GM12878 (cell line): ENCODE data around the gene HTRA3. TPM values are rescaled to one million over a fixed set of nuclear protein-coding genes. Genes with fewer than 3 reads are reported as not detected.

Source experiments
- ATAC-seq: fragments of 200-7000 bp; cut with Tn5 transposase; 3 replicates; pipeline ENCODE4 v1.9.1; 2020; ENCODE audit warnings: mild to moderate bottlenecking, moderate library complexity
- BruUV-seq: library from RNA; stranded (reverse); fragments of 400-500 nt; replicated peaks from 2 replicates; lab custom pipeline; 2021; lab: Mats Ljungman, UMichigan
- CTCF ChIA-PET: fragments of 300-600 bp; sonication (Branson Sonifier 250); formaldehyde crosslinking; extraction: SDS; loops from one replicate; lab custom pipeline; 2021; ENCODE audit warnings: inconsistent platforms; lab: Yijun Ruan, JAX
- POLR2A ChIA-PET: fragments of 350-600 bp; formaldehyde crosslinking; extraction: SDS; loops from one replicate; lab custom pipeline; 2021; ENCODE audit warnings: inconsistent platforms; lab: Charles Lee
- RAD21 ChIA-PET: fragments of 300-600 bp; sonication (Branson Sonifier 250); formaldehyde crosslinking; loops from one replicate; lab custom pipeline; 2023; ENCODE audit warnings: antibody characterized with exemption; ENCODE audit not compliant: unreplicated experiment; lab: Charles Lee
- SMC1A ChIA-PET: fragments of 300-600 bp; sonication (Branson Sonifier 250); formaldehyde crosslinking; loops from one replicate; lab custom pipeline; 2023; ENCODE audit not compliant: unreplicated experiment, uncharacterized antibody; lab: Charles Lee
- DNase-seq: peaks from one replicate; pipeline ENCODE4 v3.0.0-alpha.2; 2011; ENCODE audit warnings: low read depth, low spot score
- FAIRE-seq: peaks from 3 replicates; lab custom pipeline; 2011; peaks lifted over from hg19 to GRCh38; lab: Jason Lieb, UNC
- H2AFZ ChIP-seq: 2 replicates; pipeline ENCODE4 v1.6.0; 2011; ENCODE audit warnings: low read depth, low read length, control low read depth; ENCODE audit not compliant: control insufficient read depth
- H3K27ac ChIP-seq: 2 replicates; pipeline ENCODE4 v1.5.1; 2011; ENCODE audit warnings: control low read depth; ENCODE audit not compliant: control insufficient read depth, insufficient read depth
- H3K27me3 ChIP-seq, 2 experiments: replicated peaks in 1 of 2; 2 replicates each; pipeline versions ENCODE4 v1.6.0 to v1.6.1; 2011; ENCODE audit warnings: low read length in 1 of 2; ENCODE audit not compliant: control insufficient read depth in 2 of 2, insufficient read depth in 2 of 2
- H3K36me3 ChIP-seq, 2 experiments: 2 replicates each; pipeline ENCODE4 v1.5.1; 2011; ENCODE audit warnings: low read length in 1 of 2; ENCODE audit not compliant: control insufficient read depth in 2 of 2, insufficient read depth in 2 of 2
- H3K4me1 ChIP-seq: 2 replicates; pipeline ENCODE4 v1.6.1; 2011; ENCODE audit warnings: mild to moderate bottlenecking, low read length, moderate library complexity, mixed read lengths; ENCODE audit not compliant: control insufficient read depth, insufficient read depth
- H3K4me2 ChIP-seq: 2 replicates; pipeline ENCODE4 v1.6.0; 2011; ENCODE audit warnings: control low read depth; ENCODE audit not compliant: control insufficient read depth, insufficient read depth
- H3K4me3 ChIP-seq: fragments of 200-600 bp; sonication (generic); 2 replicates; pipeline ENCODE4 v1.5.1; 2016
- H3K79me2 ChIP-seq: 2 replicates; pipeline ENCODE4 v1.6.0; 2011; ENCODE audit warnings: low read length; ENCODE audit not compliant: control insufficient read depth, insufficient read depth
- H3K9ac ChIP-seq: 2 replicates; pipeline ENCODE4 v1.8.0; 2011; ENCODE audit warnings: low read length, control low read depth, mixed read lengths; ENCODE audit not compliant: control insufficient read depth, insufficient read depth
- H3K9me3 ChIP-seq: replicated peaks from 3 replicates; pipeline ENCODE4 v1.5.1; 2011; ENCODE audit warnings: mild to moderate bottlenecking, low read length; ENCODE audit not compliant: control insufficient read depth, insufficient read depth
- H4K20me1 ChIP-seq: 2 replicates; pipeline ENCODE4 v1.6.0; 2011; ENCODE audit not compliant: control insufficient read depth, insufficient read depth
- CHD4 ChIP-seq: fragments of 200-600 bp; sonication (generic); IDR thresholded peaks from 2 replicates; pipeline ENCODE4 v1.6.1; 2016; ENCODE audit warnings: mild to moderate bottlenecking
- E2F8 ChIP-seq: fragments of 450-650 bp; IDR thresholded peaks from 2 replicates; pipeline ENCODE4 v1.6.1; 2018; ENCODE audit warnings: mild to moderate bottlenecking, low read depth, moderate library complexity; ENCODE audit not compliant: partially characterized antibody
- EP300 ChIP-seq, 2 experiments: fragments of 150-350 bp in 1 of 2; IDR thresholded peaks; 2 replicates each; pipeline ENCODE4 v1.6.1; 2011 to 2012; ENCODE audit warnings: low read depth in 2 of 2, low read length in 2 of 2, borderline replicate concordance in 1 of 2, improper control_type of control experiment in 1 of 2, inconsistent platforms in 1 of 2; ENCODE audit not compliant: control insufficient read depth in 1 of 2
- EZH2 ChIP-seq: IDR thresholded peaks from 2 replicates; pipeline ENCODE4 v1.6.1; 2012; ENCODE audit warnings: low read depth, mild to moderate bottlenecking, control low read depth, inconsistent platforms, low read length, borderline replicate concordance; ENCODE audit not compliant: control insufficient read depth
- KAT2A ChIP-seq: conservative IDR thresholded peaks from 2 replicates; pipeline ENCODE4 v1.6.1; 2011; ENCODE audit warnings: low read depth, low read length; ENCODE audit not compliant: control insufficient read depth
- KDM1A ChIP-seq: fragments of 200-600 bp; sonication (generic); IDR thresholded peaks from 2 replicates; pipeline ENCODE4 v1.6.1; 2016; ENCODE audit warnings: borderline replicate concordance
- NKRF ChIP-seq: fragments of 450-650 bp; conservative IDR thresholded peaks from 2 replicates; pipeline ENCODE4 v1.6.1; 2017; ENCODE audit warnings: mild to moderate bottlenecking, moderate library complexity
- RAD51 ChIP-seq: fragments of 450-650 bp; IDR thresholded peaks from 2 replicates; pipeline ENCODE4 v1.6.1; 2016; ENCODE audit warnings: moderate library complexity, mild to moderate bottlenecking, inconsistent platforms
- TAF1 ChIP-seq: IDR thresholded peaks from 2 replicates; pipeline ENCODE4 v1.6.1; 2011; ENCODE audit warnings: mild to moderate bottlenecking, low read depth, low read length, borderline replicate concordance
- ZNF217 ChIP-seq: fragments of 450-650 bp; IDR thresholded peaks from 2 replicates; pipeline ENCODE4 v1.6.1; 2017; ENCODE audit warnings: antibody characterized with exemption, mild to moderate bottlenecking
- ZNF24 ChIP-seq: fragments of 450-650 bp; IDR thresholded peaks from 2 replicates; pipeline ENCODE4 v1.6.1; 2017; ENCODE audit warnings: antibody characterized with exemption, mild to moderate bottlenecking
- ZNF592 ChIP-seq: fragments of 450-650 bp; IDR thresholded peaks from 2 replicates; pipeline ENCODE4 v1.6.1; 2017; ENCODE audit warnings: mild to moderate bottlenecking, moderate library complexity
- WGBS: methylation state at CpG from one replicate; pipeline ENCODE4 v1.1.6; 2016; ENCODE audit warnings: low lambda C conversion rate; ENCODE audit not compliant: insufficient replicate concordance, insufficient coverage; ENCODE audit errors: missing lambda C conversion rate; 5-methylcytosine and 5-hydroxymethylcytosine counted together
- in situ Hi-C: fragments of 300-500 bp; cut with MboI; formaldehyde crosslinking; loops from 9 replicates; pipeline ENCODE4 v1.14.3; 2018; ENCODE audit warnings: mixed read lengths
- intact Hi-C: fragments of 100-400 bp; cut with micrococcal nuclease; formaldehyde crosslinking; loops from one replicate; pipeline ENCODE4 v1.14.2; 2022; ENCODE audit not compliant: unreplicated experiment
- polyA plus RNA-seq, 11 experiments: library from polyadenylated mRNA; depleted of rRNA in 4 of 11; unstranded in 6 of 11; stranded (reverse) in 5 of 11; fragments of >200 nt; fragmentation: Nextera tagmentation in 4 of 11; fragmentation: Illumina TruSeq in 1 of 11; extraction: Ambion mirVana in 4 of 11; extraction: Trizol in 1 of 11; gene quantifications; 1 replicate in 1 of 11; 2 replicates in 10 of 11; pipeline versions ENCODE4 v1.2.1 to v1.2.3, GENCODE V29; 2011 to 2016; ENCODE audit warnings: inconsistent platforms in 2 of 11, missing spikeins in 2 of 11, low read depth in 1 of 11
- total RNA-seq, 4 experiments: library from RNA; depleted of rRNA in 3 of 4; stranded (reverse); fragments of >200 nt in 3 of 4; fragmentation: Illumina TruSeq in 1 of 4; extraction: Trizol in 1 of 4; gene quantifications; 2 replicates each; pipeline versions ENCODE4 v1.2.1 to v1.2.3, GENCODE V29; 2013 to 2021

Gene HTRA3
- total and polyA plus RNA-seq, 10 of the 15 experiments (the other 5 are each of a cell fraction or from before 2014, with no cell fraction given): 0.04 to 1.2 (median 0.08) TPM; not detected in 7

- no peaks in the 10 kb centered on the region for H4K20me1 ChIP-seq
- DNase-seq (no peak), ATAC-seq (no peak), FAIRE-seq (no peak)
- no peaks in the 10 kb centered on the region; the same call in 2 of the 3 replicates for H3K9me3 ChIP-seq
- no peak for TF ChIP-seq E2F8
- TF ChIP-seq CHD4: no peak
- no peak for TF ChIP-seq EZH2
- no peak for TF ChIP-seq KAT2A
- no peak for TF ChIP-seq ZNF24
- TF ChIP-seq EP300 (IDR thresholded peaks at IDR 0.05; ENCODE audit: borderline replicate concordance in 1 of 2, control insufficient read depth in 1 of 2, low read depth in 2 of 2, low read length in 2 of 2): no peak
- TF ChIP-seq NKRF: no peak
- TF ChIP-seq ZNF217: no peak
- no peak for TF ChIP-seq RAD51
- TF ChIP-seq ZNF592: no peak
- TF ChIP-seq KDM1A: no peak
- no peak for TF ChIP-seq TAF1
- no peak overlapping the region for H3K27ac ChIP-seq
- RAD21 ChIA-PET: no interaction called here
- H3K79me2 ChIP-seq: no peaks in the 10 kb centered on the region
- intact Hi-C loops: no loop called here
- in situ Hi-C loops: no loop called here
- H3K27me3 ChIP-seq: no peaks in the 10 kb centered on the region; a peak in 1 of 4 replicates
- no peak overlapping the region for H3K4me3 ChIP-seq
- H3K4me2 ChIP-seq: no peak overlapping the region
- H3K9ac ChIP-seq: no peak overlapping the region
- CTCF ChIA-PET: no interaction called here
- SMC1A ChIA-PET: no interaction called here
- no TSS peak for BruUV-seq
- no peaks in the 10 kb centered on the region for H3K4me1 ChIP-seq
- H2AFZ ChIP-seq: no peak overlapping the region
- no peaks in the 10 kb centered on the region for H3K36me3 ChIP-seq
- POLR2A ChIA-PET: no interaction called here
- 54% methylated on average over 16 of the region's 19 CpGs for WGBS
These were observed 81.4 kb downstream of the HTRA3 start for GRCh38 chr4:8350841-8351461.
